ENCODE measurements around the gene MEIKIN.
"Not testable (repeated sequence)": the region's sequence is repeated elsewhere in the genome, so short reads cannot be mapped to it uniquely, and the experiment has no call there.

The MEIKIN gene

DNA sequence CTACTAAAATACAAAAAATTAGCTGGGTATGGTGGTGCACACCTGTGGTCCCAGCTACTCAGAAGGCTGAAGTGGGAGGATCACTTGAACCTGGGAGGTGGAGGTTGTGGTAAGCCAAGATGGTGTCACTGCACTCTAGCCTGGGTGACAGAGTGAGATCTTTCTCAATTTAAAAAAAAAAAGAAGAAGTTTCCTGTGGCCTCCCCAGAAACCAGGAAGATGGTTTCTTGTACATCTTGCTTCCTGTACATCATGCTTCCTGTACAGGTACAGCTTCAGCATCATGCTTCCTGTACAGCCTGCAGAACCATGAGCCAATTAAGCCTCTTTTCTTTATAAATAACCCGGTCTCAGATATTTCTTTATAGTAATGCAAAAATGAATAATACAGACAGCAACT lies 43.2 kb downstream of the MEIKIN start:
- DNase-seq: not testable (repeated sequence)

DNA sequence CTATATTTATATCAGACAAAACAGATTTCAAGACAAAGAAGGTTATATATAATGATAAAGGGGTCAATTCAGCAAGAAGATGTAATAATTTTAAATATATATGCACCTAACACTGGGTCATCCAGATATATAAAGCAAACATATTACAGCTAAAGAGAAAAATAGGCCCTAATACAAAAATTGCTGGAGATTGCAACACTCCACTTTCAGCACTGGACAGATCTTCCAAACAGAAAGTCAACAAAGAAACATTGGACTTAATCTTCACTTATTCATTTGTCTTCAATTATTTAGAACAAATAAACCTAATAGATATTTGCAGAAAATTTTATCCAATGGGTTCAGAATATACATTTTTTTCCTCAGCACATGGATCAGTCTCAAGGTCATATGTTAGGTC lies 45.8 kb downstream of the MEIKIN start:
- DNase-seq: no peak

DNA sequence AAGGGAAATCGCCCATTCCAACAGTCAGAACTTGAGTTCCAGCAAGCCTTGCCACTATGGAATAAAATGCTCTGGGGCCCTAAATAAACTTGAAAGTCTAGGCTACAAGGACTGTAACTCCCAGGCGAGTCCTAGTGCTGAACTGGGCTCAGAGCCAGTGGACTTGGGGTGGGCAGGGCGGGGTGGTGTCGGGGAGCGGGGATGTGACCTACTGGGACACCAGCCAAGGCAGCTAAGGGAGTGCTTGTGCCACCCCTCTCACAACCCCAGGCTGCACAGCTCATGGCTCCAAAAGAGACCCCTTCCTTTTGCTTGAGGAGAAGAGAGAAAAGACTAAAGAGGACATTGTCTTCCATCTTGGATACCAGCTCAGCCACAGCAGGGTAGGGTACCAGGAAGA lies 61.5 kb downstream of the MEIKIN start:
- no peak for DNase-seq

DNA sequence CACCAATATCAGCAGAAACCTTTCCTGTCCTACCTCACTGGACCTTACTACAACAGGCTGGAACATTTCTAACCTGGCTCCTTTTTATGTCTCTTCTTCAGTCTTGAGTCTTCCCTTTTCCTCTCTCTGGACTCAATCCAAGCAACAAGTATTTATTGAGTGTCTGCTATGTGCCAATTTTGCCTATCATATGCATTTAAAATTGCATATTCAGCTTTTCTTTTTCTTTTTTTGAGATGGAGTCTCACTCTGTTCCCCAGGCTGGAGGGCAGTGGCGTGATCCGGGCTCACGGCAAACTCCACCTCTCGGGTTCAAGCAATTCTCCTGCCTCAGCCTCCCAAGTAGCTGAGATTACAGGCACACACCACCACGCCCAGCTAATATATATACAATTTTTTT lies 65.8 kb downstream of the MEIKIN start:
- DNase-seq: no peak

DNA sequence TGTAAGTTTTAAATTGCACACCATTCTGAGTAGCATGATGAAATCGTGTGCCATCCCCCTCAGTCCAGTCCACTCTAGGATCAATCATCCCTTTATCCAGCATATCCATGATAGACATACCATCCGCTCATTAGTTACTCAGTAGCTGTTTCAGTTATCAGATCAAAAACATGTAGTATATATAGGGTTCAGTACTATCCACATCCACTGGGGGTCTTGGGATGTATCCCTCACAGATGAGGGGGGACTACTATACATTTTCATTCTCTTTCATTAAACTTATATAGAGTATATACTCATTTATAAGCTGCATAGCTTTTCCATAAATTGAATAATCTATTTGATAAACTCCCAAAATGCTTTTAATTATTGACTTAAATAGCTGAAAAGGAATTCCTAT lies 67.6 kb downstream of the MEIKIN start:
- no peak for DNase-seq

DNA sequence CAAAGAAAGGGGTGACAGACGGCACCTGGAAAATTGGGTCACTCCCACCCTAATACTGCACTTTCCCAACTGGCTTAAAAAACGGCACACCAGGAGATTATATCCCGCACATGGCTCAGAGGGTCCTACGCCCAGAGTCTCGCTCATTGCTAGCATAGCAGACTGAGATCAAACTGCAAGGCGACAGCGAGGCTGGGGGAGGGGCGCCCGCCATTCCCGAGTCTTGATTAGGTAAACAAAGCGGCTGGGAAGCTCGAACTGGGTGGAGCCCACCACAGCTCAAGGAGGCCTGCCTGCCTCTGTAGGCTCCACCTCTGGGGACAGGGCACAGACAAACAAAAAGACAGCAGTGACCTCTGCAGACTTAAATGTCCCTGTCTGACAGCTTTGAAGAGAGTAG lies 74.2 kb downstream of the MEIKIN start:
- not testable (repeated sequence) for DNase-seq

DNA sequence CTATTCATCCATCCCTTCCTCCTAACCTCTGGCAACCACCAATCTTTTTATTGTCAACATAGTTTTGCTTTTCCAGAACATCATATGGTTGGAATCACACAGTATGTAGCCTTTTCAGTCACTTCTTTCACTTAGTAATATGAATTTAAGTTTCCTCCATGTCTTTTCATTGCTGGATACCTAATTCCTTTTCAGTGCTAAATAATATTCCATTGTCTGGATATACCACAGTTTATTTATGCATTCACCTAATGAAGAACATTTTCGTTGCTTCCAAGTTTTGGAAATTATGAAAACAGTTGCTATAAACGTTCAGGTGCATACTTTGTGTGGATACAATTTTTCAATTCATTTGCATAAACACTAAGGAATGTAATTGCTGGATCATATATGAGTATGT lies 77.9 kb downstream of the MEIKIN start:
- no peak for DNase-seq

DNA sequence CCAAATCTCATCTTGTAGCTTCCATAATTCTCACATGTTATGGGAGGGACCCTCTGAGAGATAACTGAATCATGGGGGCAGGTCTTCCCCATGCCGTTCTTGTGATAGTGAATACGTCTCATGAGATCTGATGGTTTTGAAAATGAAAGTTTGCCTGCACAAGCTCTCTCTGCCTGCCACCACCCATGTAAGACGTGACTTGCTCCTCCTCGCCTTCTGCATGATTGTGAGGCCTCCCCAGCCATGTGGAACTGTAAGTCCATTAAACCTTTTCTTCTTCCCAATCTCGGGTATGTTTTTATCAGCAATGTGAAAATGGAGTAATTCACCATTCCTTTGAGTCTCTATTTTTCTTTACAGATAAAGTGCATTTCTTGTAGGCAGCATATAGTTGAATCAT lies 81.8 kb downstream of the MEIKIN start:
- no peak for DNase-seq

DNA sequence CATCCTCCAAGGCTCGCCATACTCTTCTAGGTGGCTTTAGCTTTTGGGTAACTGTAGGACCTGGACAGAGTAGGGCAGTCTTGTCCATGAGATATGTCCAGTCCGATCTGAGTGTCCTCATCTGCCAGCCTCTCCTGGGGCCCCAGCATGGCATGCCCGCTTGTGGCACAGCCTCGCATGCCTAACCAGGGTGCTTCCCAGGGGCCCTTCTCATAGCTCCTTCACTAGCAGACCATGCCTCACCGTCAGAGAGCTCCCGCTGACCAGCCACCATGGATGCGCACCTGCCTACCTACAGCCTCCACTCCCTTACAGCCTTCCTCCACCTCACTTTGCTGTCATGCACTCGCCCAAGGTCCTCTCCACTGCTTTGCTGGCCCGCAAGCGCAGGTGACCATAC lies 88.1 kb downstream of the MEIKIN start:
- DNase-seq: no peak

DNA sequence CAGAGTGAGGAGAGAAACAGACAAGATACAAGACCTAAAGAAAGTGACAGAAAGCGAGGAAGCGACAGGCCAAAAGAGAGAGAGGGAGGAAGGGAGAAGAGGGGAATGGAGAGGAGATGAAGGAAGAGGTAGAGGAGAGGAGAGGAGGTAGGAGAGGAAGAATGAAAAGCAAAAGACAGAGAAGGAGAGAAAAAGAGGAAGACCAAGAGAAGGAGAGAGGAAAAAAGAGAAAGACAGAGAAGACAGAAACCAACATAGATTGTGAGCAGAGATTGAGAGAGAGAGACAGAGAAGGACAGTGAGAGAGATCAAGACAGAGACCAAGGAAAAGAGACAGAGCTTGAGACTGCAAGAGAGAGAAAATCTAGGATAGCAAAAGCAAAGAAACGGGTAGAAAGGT lies 90.0 kb downstream of the MEIKIN start:
- no peak for DNase-seq

DNA sequence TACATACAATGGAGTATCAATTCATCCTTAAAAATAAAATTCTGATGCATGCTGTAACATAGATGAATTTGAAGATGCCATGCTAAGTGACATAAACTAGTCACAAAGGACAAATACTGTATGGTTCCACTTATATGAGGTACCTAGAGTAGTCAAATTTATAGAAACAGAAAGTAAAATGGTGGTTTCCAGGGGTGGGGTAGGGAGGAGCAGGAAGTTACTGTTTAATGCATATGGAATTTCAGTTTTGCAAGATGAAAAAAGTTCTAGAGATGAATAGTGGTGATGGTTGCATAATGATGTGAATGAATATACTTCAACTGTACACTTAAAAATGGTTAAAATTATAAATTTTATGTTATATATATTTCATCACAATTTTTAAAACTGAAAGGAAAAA lies 91.3 kb downstream of the MEIKIN start:
- no peak for DNase-seq

DNA sequence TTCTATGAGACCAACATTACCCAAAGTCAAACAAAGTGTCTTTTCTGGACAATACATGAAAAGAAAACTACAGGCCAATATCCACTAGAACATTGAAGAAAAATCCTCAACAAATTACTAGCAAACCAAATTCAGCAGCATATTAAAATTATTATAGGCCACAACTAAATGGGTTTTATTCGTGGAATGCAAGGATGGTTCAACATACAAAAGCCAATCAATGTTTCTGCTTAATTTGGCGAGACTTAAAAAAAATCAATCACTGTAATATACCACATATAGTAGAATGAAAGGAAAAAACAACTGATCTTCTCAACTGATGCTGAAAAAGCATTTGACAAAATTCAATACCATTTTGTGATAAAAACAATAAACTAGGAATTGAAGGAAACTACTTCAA lies 96.8 kb downstream of the MEIKIN start:
- no peak for DNase-seq

DNA sequence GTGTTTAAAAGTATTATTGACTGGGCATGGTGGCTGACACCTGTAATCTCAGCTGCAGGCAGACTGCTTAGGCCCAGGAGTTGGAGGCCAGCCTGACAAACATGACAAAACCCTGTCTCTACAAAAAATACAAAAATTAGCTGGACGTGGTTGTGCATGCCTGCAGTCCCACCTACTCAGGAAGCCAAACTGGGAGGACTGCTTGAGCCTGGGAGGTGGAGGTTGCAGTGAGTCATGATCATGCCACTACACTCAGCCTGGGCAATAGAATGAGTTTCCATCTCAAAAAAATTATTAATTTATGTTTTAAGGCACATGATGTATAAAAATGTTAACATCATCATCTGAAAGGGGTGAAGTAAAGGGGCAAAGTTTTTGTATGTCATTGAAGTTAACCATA lies 98.9 kb downstream of the MEIKIN start:
- DNase-seq: no peak

DNA sequence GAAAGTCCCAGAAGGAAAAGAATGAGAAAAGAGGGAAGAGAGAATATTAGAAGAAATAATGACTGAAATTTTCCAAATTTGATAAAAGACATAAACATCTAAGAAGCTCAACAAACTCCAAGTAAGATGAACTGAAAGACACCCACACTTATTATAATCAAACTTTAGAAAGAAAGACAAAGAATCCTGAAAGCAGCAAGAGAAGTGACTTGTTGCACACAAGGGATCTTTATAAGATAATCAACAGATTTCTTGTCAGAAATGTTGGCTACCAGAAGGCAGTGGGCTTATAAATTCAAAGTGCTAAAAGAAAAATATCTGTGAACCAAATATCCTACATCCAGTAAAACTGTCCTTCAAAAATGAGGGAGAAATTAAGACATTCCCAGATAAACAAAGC lies 99.6 kb downstream of the MEIKIN start:
- DNase-seq: no peak

DNA sequence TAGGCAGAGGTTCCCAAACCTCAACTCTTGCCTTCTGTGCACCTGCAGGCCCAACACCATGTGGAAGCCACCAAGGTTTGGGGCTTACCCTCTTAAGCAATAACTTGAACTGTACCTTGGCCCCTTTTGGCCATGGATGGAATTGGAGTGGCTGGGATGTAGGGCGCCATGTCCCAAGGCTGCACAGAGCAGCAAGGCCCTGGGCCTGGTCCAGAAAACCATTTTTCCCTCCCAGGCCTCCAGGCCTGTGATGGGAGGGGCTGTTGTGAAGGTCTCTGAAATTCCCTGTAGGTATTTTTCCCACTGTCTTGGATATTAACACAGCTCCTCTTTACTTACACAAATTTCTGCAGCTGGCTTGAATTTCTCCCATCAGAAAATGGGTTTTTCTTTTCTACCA lies 102.5 kb downstream of the MEIKIN start:
- not testable (repeated sequence) for DNase-seq

DNA sequence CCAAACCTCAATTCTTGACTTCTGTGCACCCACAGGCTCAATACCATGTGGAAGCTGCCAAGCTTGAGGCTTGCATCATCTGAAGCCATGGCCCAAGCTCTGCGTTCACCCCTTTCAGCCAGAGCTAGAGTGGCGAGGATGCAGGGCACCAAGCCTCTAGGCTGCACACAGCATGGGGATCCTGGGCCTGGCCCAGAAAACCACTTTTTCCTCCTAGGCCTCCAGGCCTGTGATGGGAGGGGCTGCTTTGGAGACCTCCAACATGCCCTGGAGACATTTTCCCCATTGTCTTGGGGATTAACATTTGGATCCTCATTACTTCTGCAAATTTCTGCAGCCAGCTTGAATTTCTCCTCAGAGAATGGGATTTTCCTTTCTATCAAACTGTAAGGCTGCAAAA lies 112.8 kb downstream of the MEIKIN start:
- DNase-seq: not testable (repeated sequence)

DNA sequence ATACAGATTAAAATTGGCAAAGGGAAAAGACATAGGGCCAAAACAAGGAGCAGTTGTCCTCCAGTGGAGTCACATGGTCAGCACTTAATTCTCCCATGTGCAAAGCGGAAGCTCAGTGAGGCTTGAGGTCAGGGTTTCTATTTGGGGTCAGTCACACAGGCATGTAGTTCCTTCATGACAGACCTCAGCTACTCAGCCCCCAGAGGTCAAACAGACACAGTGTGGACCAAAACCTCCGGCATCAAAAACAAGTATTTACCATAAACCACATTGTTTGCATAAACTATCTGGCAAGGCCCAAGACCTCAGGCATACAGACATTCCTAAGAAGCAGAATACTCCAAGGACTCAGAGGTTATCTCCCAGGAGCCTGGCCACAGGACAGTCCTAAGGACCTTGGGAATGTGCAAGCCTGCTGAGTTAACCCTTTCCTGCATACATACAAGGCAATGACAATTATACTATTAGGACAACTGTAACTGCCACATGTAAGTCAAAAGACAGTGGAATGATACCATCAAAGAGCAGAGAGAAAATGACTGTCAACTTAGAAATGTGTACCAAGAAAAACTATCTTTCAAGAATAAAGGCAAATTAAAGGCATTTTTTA lies 120.0 kb downstream of the MEIKIN start:
- DNase-seq: no peak

DNA sequence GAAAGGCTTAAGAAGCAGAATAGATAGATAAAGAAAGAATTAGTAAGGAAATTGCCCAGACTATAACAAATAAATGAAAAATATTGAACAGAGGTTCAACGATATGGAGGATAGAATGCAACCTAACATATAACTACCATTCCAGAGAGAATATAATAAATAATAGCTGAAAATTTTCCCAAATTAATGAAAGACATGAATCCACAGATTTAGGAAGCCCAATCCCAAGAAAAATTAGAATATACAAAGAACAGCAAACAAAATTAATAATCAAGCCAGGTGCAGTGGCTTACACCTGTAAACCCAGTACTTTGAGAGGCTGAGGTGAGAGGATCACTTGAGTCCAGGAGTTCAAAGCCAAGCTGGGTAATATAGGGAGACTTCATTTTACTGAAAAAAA lies 120.8 kb downstream of the MEIKIN start:
- no peak for DNase-seq

DNA sequence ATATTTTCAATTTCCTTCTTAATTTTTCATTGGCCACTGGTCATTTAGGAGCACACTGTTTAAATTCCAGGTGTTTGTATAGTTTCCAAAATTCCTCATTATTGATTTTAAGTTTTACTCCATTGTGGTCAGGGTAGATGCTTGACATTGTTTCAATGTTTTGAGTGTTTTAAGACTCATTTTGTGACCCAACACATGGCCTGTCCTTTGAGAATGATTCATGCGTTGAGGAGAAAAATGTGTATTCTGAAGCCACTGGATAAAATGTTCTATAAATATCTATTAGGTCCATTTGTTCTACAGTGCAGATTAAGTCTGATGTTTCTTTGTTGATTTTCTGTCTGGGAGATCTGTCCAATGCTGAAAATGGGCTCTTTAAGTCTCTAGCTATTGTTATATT lies 124.2 kb downstream of the MEIKIN start:
- DNase-seq: no peak

DNA sequence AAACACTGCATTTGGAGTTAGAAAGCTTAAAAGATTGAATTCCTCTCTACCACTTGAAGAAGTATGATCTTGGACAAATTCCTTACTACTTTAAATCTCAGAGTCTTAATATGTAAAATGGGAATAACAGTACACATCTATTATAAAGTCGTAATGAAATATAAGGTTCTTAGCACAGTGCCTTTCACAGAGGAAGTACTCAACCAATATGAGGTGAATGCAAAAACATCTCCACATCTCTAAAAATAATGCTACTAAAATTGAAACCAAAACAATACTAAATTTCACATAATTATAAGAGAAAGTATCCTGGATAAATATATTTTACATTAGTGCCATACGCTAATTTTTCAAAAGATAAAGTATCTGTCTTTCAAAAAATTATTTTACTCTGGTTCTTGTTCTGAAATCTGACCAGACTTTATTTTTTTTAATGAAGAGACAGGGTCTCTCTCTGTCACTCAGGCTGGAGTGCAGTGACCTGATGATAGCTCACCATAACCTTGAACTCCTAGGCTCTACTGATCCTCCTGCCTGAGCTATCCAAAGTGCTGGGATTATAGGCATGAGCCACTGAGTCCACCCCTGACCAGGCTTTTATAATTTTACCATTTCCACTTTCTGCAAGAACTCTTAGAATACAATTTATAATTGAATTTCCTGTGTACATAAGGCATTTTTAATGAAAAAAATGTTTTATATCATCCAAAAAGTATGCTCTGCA lies 127.3 kb downstream of the MEIKIN start:
- no peak for DNase-seq

DNA sequence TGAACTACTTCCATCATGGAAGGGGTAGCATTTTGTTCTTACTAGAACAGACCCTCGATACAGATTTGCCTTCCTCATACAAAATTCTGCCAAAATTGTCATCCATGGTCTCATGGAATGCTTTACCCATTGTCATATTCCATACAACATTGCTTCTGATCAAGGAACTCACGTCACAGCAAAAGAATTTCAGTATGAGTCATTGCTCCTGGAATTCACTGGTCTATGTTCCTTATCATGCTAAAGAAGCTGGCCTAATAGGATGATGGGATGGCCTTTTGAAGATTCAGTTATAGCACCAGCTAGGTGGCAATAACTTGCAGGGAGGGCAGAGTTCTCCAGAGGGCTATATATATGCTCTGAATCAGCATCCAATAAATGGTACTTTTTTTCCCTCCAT lies 130.5 kb downstream of the MEIKIN start:
- DNase-seq: no peak

DNA sequence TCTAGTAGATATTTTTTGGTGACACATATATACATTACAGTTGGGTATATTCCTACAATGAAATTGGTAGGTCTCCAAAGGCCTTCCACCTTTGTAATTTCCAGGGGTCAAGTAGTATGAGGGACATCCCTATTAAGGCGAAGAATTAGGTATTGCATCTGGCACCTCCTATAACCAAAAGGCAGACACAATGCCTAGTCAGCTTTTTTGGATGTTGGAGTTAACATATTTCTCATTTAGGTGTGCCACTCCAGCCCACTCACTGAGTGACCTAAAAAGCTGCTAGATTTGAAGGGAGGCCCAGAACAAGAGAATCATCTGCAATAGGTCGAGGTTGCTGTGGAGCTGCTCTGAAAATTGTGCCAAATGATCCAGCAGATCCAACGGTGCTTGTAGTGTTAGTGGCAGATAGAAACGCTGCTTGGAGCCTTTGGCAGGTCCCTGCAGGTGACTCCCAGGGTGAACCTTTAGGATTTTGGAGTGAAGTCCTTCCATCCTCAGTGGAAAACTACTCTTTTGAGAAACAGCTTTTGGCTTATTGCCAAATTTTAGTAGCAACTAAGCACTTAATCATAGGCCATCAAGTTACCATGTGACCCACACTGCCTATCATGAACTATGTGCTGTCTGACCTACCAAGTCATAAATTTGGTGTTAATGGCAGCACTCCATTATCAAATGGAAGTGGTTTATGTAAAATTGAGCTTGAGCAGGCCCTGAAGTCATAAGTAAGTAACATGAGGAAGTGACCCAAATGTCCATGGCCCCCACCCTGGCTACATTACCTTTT lies 132.9 kb downstream of the MEIKIN start:
- no peak for DNase-seq

DNA sequence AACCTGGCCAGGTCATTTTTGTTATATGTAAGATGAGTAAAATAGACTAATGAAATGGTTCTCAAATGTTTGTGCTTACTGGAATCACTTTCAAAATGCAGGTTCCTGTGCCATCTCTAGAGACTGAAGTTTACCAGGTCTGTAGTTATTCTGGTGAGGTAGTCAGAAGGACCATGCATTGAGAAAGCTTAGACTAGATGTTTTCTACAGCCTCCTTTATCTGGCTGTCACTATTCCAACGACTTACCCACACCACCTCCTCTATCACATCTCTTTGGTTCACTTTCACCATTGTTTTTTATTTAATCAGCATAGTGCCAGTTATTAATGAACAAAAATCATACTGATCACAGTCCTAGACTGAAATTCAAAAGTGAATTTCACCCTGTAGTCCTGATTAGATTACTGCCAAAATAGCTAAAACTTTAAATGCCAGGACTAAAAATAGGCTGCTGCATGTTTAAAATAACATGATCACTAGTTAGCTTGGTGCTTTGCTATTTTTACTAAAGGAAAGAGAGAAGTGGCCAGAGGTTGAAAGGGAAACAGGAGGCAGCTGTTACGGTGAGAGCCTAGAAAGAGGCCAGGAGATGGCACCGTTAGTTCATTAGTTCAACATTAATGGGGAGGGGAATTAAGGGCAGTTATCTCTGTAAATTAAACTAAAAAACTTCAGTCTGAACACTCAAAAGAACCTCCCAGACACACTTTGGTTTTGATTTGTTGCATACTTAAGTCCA lies 134.8 kb downstream of the MEIKIN start:
- DNase-seq: no peak

All from activated CD8-positive, alpha-beta memory T cell treated with anti-CD3 and anti-CD28 coated beads for 24 hours (primary cell).